Breast epithelium (tissue), 3 donors: Measurements from ENCODE around the gene RTN4.

ENCODE experiments used
- POLR2A ChIP-seq: fragments of 450-650 bp; IDR thresholded peaks from one replicate; pipeline ENCODE4 v1.6.1; 2016; ENCODE audit warnings: antibody characterized with exemption, mild to moderate bottlenecking, moderate library complexity
- TF ChIP-seq, protein P1 (sequence below), 3 donors: fragments of 450-650 bp; IDR thresholded peaks; one replicate each; pipeline ENCODE4 v1.5.1; 2016 to 2017; ENCODE audit warnings: antibody characterized with exemption in 3 of 3, mild to moderate bottlenecking in 3 of 3, moderate library complexity in 3 of 3

DNA sequence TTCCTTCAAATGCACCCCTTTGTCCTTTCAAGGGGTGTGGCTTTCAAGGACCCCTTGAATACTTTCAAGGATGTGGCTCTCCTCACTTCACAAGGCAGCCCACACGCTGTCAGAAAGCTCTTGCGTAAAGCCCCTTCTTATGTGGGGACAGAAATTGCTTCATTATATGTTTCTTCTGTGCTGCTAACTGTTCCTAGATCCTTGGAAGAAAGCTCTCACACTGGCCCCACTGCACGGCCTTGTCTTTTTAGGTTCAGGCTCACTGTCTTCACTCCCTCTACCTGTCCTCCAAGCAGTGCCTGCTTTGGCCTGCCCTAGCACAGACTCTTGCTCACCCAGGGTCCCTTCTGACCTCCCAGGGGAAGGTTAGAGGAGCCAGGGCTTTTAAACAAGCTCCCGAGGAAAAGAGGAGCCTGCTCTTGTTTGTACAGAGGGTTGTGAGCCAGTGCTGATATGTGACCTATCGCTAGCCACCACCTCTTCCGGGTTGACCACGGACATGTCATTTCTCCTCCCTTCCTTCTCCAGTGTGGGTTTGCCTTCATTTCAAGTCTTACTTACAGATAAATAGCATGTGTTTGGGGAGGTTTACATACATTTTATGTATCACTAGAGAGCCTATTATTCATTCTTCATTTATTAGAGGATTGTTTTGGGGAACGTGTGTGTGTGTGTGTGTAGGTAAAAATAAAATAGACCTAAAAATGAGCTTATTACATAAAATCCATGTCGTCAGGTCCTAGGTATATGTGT is 94.7 kb downstream of the RTN4 start:
- TF ChIP-seq, protein P1, sequence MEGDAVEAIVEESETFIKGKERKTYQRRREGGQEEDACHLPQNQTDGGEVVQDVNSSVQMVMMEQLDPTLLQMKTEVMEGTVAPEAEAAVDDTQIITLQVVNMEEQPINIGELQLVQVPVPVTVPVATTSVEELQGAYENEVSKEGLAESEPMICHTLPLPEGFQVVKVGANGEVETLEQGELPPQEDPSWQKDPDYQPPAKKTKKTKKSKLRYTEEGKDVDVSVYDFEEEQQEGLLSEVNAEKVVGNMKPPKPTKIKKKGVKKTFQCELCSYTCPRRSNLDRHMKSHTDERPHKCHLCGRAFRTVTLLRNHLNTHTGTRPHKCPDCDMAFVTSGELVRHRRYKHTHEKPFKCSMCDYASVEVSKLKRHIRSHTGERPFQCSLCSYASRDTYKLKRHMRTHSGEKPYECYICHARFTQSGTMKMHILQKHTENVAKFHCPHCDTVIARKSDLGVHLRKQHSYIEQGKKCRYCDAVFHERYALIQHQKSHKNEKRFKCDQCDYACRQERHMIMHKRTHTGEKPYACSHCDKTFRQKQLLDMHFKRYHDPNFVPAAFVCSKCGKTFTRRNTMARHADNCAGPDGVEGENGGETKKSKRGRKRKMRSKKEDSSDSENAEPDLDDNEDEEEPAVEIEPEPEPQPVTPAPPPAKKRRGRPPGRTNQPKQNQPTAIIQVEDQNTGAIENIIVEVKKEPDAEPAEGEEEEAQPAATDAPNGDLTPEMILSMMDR (IDR thresholded peaks at IDR 0.05), result no peak
- TF ChIP-seq POLR2A, result no peak
